Neural cell (in vitro differentiated cells): Measurements from ENCODE around the gene GPSM3. TPM values are rescaled to one million over a fixed set of nuclear protein-coding genes. Genes with fewer than 3 reads are reported as not detected.
A peak's percentile ranks its signal among the peaks of the same experiment; 100 is the strongest.
"Not testable (repeated sequence)": the region's sequence is repeated elsewhere in the genome, so short reads cannot be mapped to it uniquely, and the experiment has no call there.

ENCODE experiments used
- H2AFZ ChIP-seq: fragments of 200-600, 300-800 bp; sonication (generic), shearing (Covaris generic); 2 replicates; pipeline ENCODE4 v1.6.0; 2014; ENCODE audit warnings: low read depth, mild to moderate bottlenecking, antibody characterized with exemption, low read length, moderate library complexity
- H3F3A ChIP-seq: fragments of 200-600 bp; shearing (Covaris generic); 2 replicates; pipeline ENCODE4 v1.6.1; 2016; ENCODE audit warnings: mild to moderate bottlenecking, moderate library complexity, mixed read lengths, antibody characterized with exemption, low read length; ENCODE audit not compliant: insufficient read depth, poor library complexity, severe bottlenecking
- H3K27ac ChIP-seq: fragments of 200-600, 300-800 bp; sonication (generic), shearing (Covaris generic); 2 replicates; pipeline ENCODE4 v1.5.1; 2014; ENCODE audit warnings: mild to moderate bottlenecking, low read length, moderate library complexity
- H3K27me3 ChIP-seq: fragments of 300-800, 200-600 bp; sonication (generic), shearing (Covaris generic); 2 replicates; pipeline ENCODE4 v1.6.0; 2014; ENCODE audit warnings: mild to moderate bottlenecking, low read depth, low read length, moderate library complexity; ENCODE audit not compliant: insufficient read depth
- H3K36me3 ChIP-seq: fragments of 300-800, 200-600 bp; sonication (generic), shearing (Covaris generic); 2 replicates; pipeline ENCODE4 v1.5.1; 2014; ENCODE audit warnings: mild to moderate bottlenecking, antibody characterized with exemption, low read length, moderate library complexity; ENCODE audit not compliant: insufficient read depth
- H3K4me2 ChIP-seq: fragments of 300-800, 200-600 bp; sonication (generic), shearing (Covaris generic); 2 replicates; pipeline ENCODE4 v1.6.0; 2014; ENCODE audit warnings: mild to moderate bottlenecking, low read length
- H3K4me3 ChIP-seq: fragments of 300-800, 200-600 bp; sonication (generic), shearing (Covaris generic); 2 replicates; pipeline ENCODE4 v1.5.1; 2014; ENCODE audit warnings: mild to moderate bottlenecking, low read length, moderate library complexity
- H3K79me2 ChIP-seq: fragments of 200-600 bp; shearing (Covaris generic); replicated peaks from 2 replicates; pipeline ENCODE4 v1.6.0; 2014; ENCODE audit warnings: mild to moderate bottlenecking, low read length, moderate library complexity; ENCODE audit not compliant: insufficient read depth
- H3K9ac ChIP-seq: fragments of 300-800, 200-600 bp; sonication (generic), shearing (Covaris generic); 2 replicates; pipeline ENCODE4 v1.6.1; 2016; ENCODE audit warnings: mild to moderate bottlenecking, low read length, mixed read lengths
- H3K9me2 ChIP-seq: fragments of 200-600 bp; shearing (Covaris generic); 2 replicates; pipeline ENCODE4 v1.6.1; 2016; ENCODE audit warnings: mild to moderate bottlenecking, low read length, mixed read lengths; ENCODE audit not compliant: insufficient read depth
- H3K9me3 ChIP-seq: fragments of 200-600, 300-800 bp; sonication (generic), shearing (Covaris generic); 2 replicates; pipeline ENCODE4 v1.6.1; 2016; ENCODE audit warnings: mild to moderate bottlenecking, mixed run types, low read length, moderate library complexity, mixed read lengths
- H4K20me1 ChIP-seq: fragments of 200-600 bp; shearing (Covaris generic); 2 replicates; pipeline ENCODE4 v1.6.1; 2016; ENCODE audit warnings: mild to moderate bottlenecking, mixed run types; ENCODE audit not compliant: insufficient read depth
- EP300 ChIP-seq: fragments of 450-650 bp; conservative IDR thresholded peaks from 2 replicates; pipeline ENCODE4 v1.6.1; 2014; ENCODE audit warnings: antibody characterized with exemption, mild to moderate bottlenecking, moderate library complexity; ENCODE audit not compliant: poor library complexity, severe bottlenecking
- MXI1 ChIP-seq: fragments of 450-650 bp; conservative IDR thresholded peaks from 2 replicates; pipeline ENCODE4 v1.6.1; 2014; ENCODE audit warnings: antibody characterized with exemption, mild to moderate bottlenecking; ENCODE audit not compliant: poor library complexity, severe bottlenecking
- POLR2AphosphoS5 ChIP-seq: IDR thresholded peaks from 2 replicates; pipeline ENCODE4 v1.6.1; 2012
- RAD21 ChIP-seq: fragments of 450-650 bp; conservative IDR thresholded peaks from 2 replicates; pipeline ENCODE4 v1.6.1; 2014; ENCODE audit warnings: antibody characterized with exemption, mild to moderate bottlenecking, moderate library complexity
- SMC3 ChIP-seq: fragments of 450-650 bp; conservative IDR thresholded peaks from 2 replicates; pipeline ENCODE4 v1.6.1; 2014; ENCODE audit warnings: antibody characterized with exemption, mild to moderate bottlenecking, moderate library complexity; ENCODE audit not compliant: poor library complexity
- TAF1 ChIP-seq: IDR thresholded peaks from 2 replicates; pipeline ENCODE4 v1.6.1; 2012; ENCODE audit warnings: low read depth
- polyA plus RNA-seq: library from polyadenylated mRNA; depleted of rRNA; stranded (reverse); fragments of >200 nt; gene quantifications from 2 replicates; pipeline ENCODE4 v1.2.3, GENCODE V29; 2014
- TF ChIP-seq, protein P1 (sequence below): fragments of 450-650 bp; IDR thresholded peaks from 2 replicates; pipeline ENCODE4 v1.5.1; 2014; ENCODE audit warnings: antibody characterized with exemption, mild to moderate bottlenecking, moderate library complexity; ENCODE audit not compliant: poor library complexity, severe bottlenecking
- TF ChIP-seq, protein P2 (sequence below): IDR thresholded peaks from 2 replicates; pipeline ENCODE4 v1.6.1; 2012; ENCODE audit warnings: borderline replicate concordance

GPSM3 gene
- polyA plus RNA-seq, 1 donor from 2014 or later, result 1.2 TPM

DNA sequence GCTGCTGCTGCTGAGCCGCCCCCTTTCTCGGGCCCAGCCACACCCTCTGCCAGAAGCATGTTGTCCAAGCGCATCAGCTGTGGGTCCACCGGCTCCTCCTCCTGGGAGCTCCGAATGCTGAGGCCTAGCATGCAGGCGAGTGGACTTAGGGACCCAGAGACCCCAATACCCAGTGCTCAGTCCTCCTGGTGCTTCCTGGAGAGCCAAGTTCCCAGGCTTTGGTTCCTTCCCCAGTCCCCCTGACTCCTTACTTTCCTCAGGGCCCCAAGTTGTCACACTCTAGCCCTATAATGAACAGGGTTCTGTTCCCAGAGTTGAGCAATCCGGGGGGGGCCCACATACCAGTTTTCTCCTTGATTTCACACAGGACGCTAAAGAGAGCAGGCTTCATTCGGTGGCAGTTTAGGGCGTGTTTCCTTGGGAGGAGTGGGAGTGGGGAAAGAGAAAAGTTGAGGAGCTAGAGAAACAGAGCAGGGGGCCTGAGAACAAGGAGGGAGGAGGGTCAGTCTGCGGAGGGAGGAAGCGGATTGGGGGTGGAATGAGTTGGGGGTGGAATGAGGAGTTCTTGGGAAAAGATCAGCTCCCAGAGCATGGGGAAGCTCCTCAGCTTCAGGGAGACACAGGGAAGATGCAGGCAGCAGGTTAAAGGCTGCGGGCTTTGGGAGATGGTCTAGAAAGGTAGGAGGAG, 3.9 kb downstream of the GPSM3 start:
- Histone ChIP-seq H3K4me2 (peak overlapping the region; percentile 89), H3K79me2 (peaks cover 17% of the 10 kb centered on the region), H3K36me3 (no peaks in the 10 kb centered on the region), H3K27me3 (no peaks in the 10 kb centered on the region), H3F3A (no peaks in the 10 kb centered on the region), H3K9me3 (no peaks in the 10 kb centered on the region), H3K9me2 (no peaks in the 10 kb centered on the region), H3K27ac (peak overlapping the region; percentile 91), H2AFZ (no peak overlapping the region), H4K20me1 (no peaks in the 10 kb centered on the region), H3K9ac (peak overlapping the region; percentile 94), H3K4me3 (peak overlapping the region; percentile 75)
- TF ChIP-seq, protein P1, sequence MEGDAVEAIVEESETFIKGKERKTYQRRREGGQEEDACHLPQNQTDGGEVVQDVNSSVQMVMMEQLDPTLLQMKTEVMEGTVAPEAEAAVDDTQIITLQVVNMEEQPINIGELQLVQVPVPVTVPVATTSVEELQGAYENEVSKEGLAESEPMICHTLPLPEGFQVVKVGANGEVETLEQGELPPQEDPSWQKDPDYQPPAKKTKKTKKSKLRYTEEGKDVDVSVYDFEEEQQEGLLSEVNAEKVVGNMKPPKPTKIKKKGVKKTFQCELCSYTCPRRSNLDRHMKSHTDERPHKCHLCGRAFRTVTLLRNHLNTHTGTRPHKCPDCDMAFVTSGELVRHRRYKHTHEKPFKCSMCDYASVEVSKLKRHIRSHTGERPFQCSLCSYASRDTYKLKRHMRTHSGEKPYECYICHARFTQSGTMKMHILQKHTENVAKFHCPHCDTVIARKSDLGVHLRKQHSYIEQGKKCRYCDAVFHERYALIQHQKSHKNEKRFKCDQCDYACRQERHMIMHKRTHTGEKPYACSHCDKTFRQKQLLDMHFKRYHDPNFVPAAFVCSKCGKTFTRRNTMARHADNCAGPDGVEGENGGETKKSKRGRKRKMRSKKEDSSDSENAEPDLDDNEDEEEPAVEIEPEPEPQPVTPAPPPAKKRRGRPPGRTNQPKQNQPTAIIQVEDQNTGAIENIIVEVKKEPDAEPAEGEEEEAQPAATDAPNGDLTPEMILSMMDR, result no peak
- TF ChIP-seq MXI1, result no peak
- TF ChIP-seq RAD21, result no peak
- no peak for TF ChIP-seq TAF1
- TF ChIP-seq SMC3, result no peak
- TF ChIP-seq, protein P2, sequence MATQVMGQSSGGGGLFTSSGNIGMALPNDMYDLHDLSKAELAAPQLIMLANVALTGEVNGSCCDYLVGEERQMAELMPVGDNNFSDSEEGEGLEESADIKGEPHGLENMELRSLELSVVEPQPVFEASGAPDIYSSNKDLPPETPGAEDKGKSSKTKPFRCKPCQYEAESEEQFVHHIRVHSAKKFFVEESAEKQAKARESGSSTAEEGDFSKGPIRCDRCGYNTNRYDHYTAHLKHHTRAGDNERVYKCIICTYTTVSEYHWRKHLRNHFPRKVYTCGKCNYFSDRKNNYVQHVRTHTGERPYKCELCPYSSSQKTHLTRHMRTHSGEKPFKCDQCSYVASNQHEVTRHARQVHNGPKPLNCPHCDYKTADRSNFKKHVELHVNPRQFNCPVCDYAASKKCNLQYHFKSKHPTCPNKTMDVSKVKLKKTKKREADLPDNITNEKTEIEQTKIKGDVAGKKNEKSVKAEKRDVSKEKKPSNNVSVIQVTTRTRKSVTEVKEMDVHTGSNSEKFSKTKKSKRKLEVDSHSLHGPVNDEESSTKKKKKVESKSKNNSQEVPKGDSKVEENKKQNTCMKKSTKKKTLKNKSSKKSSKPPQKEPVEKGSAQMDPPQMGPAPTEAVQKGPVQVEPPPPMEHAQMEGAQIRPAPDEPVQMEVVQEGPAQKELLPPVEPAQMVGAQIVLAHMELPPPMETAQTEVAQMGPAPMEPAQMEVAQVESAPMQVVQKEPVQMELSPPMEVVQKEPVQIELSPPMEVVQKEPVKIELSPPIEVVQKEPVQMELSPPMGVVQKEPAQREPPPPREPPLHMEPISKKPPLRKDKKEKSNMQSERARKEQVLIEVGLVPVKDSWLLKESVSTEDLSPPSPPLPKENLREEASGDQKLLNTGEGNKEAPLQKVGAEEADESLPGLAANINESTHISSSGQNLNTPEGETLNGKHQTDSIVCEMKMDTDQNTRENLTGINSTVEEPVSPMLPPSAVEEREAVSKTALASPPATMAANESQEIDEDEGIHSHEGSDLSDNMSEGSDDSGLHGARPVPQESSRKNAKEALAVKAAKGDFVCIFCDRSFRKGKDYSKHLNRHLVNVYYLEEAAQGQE, result no peak
- no peak for TF ChIP-seq EP300
- no peak for TF ChIP-seq POLR2AphosphoS5

DNA sequence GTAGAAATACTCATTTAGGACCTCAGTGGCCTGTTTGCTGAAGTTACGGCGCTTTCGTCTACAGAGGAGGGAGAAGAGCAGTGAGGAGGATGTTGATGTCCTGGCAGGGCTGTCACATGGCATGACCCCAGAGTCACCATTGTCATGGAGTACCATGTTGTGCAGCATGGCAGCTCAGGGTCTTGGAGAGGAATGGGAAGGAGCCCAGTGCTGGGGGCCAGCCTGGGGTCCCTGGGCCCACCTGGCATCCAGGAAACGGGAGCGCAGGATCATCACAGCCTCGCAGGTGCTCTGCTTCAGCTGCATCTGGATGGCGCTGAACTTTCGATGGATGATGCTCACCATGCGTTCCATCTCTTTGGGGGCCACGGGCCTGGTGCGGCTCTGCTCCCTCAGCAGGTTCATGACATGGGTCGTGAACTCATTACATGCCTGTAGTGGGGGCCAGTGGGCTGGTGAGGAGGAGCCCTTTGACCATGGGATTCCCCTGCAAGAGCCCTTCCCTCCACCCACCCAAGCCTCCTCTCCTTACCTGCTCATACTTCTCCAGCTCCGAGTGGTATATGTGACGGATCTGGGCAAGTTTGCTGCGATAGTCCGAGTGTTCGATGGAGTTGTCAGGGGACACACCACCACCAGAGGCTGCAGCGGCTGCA, 4.6 kb downstream of the GPSM3 start:
- H3K36me3 ChIP-seq, H3K27me3 ChIP-seq, H3K27ac ChIP-seq, H2AFZ ChIP-seq, H3K9me2 ChIP-seq, H3K4me2 ChIP-seq, H4K20me1 ChIP-seq, H3K9ac ChIP-seq, H3K9me3 ChIP-seq, H3F3A ChIP-seq: not testable (repeated sequence)
- Histone ChIP-seq H3K4me3 (peak overlapping the region; percentile 75), H3K79me2 (peaks cover 17% of the 10 kb centered on the region)
